ENCODE data around the gene CASTOR1. TPM values are rescaled to one million over a fixed set of nuclear protein-coding genes. Genes with fewer than 3 reads are reported as not detected.
A peak's percentile ranks its signal among the peaks of the same experiment; 100 is the strongest.

Gene CASTOR1
- total and polyA plus RNA-seq, 2 donors (not counting 1 experiment from before 2014, with no cell fraction given): 2.7 to 5.0 TPM

DNA sequence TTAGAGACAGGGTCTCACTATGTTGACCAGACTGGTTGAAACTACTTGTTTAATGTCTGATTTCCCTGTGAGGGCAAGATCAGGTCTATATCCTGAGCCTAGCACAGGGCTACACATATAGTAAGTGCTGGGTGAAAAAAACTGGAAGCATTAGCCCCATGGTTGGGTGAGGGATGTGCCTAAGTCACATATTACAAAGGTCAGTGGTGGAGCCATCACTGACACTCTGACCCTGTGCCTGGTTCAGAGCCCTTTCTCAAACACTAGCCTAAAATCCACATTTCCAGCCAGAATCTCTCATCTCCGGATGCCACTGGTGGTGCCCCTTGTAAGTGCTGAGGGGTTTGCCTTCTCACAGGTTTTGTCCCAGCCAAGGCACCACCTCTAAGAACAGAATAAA, 28.5 kb upstream of the CASTOR1 start:
- Histone ChIP-seq H4K20me1 (ENCODE audit: control insufficient read depth, extremely low read depth, insufficient read depth, low read length) (no peaks in the 10 kb centered on the region), H2AFZ (ENCODE audit: low read length) (no peak overlapping the region), H3K79me2 (ENCODE audit: control insufficient read depth, insufficient read depth, low read length) (peaks cover 13% of the 10 kb centered on the region), H3K9ac (ENCODE audit: insufficient read depth, low read length) (no peak overlapping the region), H3K4me3 (replicated peaks in 1 of 4; ENCODE audit: control extremely low read depth in 1 of 4, insufficient read depth in 1 of 4, low read depth in 3 of 4, low read length in 4 of 4) (no peak overlapping the region), H3K4me1 (ENCODE audit: control insufficient read depth, extremely low read depth, insufficient read depth, low read length) (peaks cover 6% of the 10 kb centered on the region), H3K36me3 (ENCODE audit: control insufficient read depth, insufficient read depth, low read length) (peaks cover 2% of the 10 kb centered on the region), H3K4me2 (ENCODE audit: extremely low read depth, insufficient read depth, low read length) (no peak overlapping the region), H3K27ac (ENCODE audit: insufficient read depth, low read length) (no peak overlapping the region), H3K27me3 (ENCODE audit: control insufficient read depth, insufficient read depth, low read length) (no peaks in the 10 kb centered on the region), H3K9me3 (ENCODE audit: control insufficient read depth, insufficient read depth, low read depth, low read length) (no peaks in the 10 kb centered on the region)
- TF ChIP-seq, protein P1, sequence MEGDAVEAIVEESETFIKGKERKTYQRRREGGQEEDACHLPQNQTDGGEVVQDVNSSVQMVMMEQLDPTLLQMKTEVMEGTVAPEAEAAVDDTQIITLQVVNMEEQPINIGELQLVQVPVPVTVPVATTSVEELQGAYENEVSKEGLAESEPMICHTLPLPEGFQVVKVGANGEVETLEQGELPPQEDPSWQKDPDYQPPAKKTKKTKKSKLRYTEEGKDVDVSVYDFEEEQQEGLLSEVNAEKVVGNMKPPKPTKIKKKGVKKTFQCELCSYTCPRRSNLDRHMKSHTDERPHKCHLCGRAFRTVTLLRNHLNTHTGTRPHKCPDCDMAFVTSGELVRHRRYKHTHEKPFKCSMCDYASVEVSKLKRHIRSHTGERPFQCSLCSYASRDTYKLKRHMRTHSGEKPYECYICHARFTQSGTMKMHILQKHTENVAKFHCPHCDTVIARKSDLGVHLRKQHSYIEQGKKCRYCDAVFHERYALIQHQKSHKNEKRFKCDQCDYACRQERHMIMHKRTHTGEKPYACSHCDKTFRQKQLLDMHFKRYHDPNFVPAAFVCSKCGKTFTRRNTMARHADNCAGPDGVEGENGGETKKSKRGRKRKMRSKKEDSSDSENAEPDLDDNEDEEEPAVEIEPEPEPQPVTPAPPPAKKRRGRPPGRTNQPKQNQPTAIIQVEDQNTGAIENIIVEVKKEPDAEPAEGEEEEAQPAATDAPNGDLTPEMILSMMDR (conservative IDR thresholded peaks at IDR 0.05 in 1 of 2, IDR thresholded peaks at IDR 0.05 in 1 of 2; ENCODE audit: low read depth in 1 of 2, low read length in 2 of 2): no peak
- no peak for TF ChIP-seq EZH2 (IDR thresholded peaks at IDR 0.05; ENCODE audit: low read length, missing control alignments)
- DNase-seq (ENCODE audit: low read depth in 2 of 2): no peak

DNA sequence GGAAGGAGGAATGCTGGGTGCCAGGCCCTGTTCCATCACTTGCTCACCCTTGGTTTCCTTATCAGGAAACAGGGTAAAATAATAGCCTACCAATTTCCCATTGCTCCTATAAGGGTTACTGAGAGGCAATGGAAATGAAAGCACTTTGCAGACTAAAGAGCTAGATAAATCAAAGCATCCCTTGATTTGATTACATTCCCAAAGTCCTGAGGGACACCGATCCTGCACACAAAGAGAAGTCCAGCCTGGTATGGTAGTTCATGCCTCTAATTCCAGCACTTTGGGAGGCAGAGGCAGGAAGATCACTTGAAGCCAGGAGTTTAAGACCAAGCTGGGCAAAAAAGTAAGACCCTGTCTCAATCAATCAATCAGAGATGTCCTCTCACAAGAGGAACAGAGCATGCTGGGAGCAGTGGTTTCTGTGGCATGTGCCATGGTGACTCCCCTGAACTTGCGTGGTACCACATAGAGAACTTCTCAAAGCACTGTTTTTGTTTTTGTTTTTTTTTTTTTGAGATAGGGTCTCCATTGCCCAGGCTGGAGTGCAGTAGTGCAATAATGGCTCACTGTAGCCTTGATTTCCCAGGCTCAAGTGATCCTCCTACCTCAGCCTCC, 26.8 kb upstream of the CASTOR1 start:
- no peak overlapping the region for H2AFZ ChIP-seq (ENCODE audit: low read length)
- no peak overlapping the region for H3K4me2 ChIP-seq (ENCODE audit: extremely low read depth, insufficient read depth, low read length)
- peaks cover 2% of the 10 kb centered on the region for H4K20me1 ChIP-seq (ENCODE audit: control insufficient read depth, extremely low read depth, insufficient read depth, low read length)
- H3K79me2 ChIP-seq (ENCODE audit: control insufficient read depth, insufficient read depth, low read length): peaks cover 15% of the 10 kb centered on the region
- DNase-seq (ENCODE audit: low read depth in 2 of 2): no peak
- no peak overlapping the region for H3K27ac ChIP-seq (ENCODE audit: insufficient read depth, low read length)
- no peaks in the 10 kb centered on the region for H3K9me3 ChIP-seq (ENCODE audit: control insufficient read depth, insufficient read depth, low read depth, low read length)
- H3K9ac ChIP-seq (ENCODE audit: insufficient read depth, low read length): no peak overlapping the region
- peaks cover 2% of the 10 kb centered on the region for H3K36me3 ChIP-seq (ENCODE audit: control insufficient read depth, insufficient read depth, low read length)
- H3K4me1 ChIP-seq (ENCODE audit: control insufficient read depth, extremely low read depth, insufficient read depth, low read length): peaks cover 15% of the 10 kb centered on the region
- no peaks in the 10 kb centered on the region for H3K27me3 ChIP-seq (ENCODE audit: control insufficient read depth, insufficient read depth, low read length)
- TF ChIP-seq, protein P1 (conservative IDR thresholded peaks at IDR 0.05 in 1 of 2, IDR thresholded peaks at IDR 0.05 in 1 of 2; ENCODE audit: low read depth in 1 of 2, low read length in 2 of 2): no peak
- no peak for TF ChIP-seq EZH2 (IDR thresholded peaks at IDR 0.05; ENCODE audit: low read length, missing control alignments)
- H3K4me3 ChIP-seq (replicated peaks in 1 of 4; ENCODE audit: control extremely low read depth in 1 of 4, insufficient read depth in 1 of 4, low read depth in 3 of 4, low read length in 4 of 4): no peak overlapping the region

DNA sequence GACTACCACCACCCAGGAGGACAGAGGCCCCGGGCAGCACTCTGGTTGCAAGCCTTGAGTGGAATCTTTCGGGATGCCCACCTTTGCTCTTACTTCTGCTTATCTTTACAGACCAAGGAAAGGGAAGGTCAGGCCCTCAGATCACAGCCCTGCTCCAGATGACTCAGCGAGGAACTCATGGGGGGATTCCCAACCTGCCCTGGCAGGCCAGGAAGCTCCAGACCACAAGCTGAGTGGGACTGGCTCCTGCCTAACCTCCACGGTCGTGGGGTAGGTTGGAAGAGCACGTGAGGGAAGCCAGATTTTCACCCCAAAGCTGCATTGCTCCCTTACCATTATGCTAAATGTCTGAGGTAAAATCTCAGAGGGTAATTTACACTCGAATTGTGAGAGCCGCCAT, 25.6 kb upstream of the CASTOR1 start:
- Histone ChIP-seq H3K4me1 (ENCODE audit: control insufficient read depth, extremely low read depth, insufficient read depth, low read length) (peaks cover 25% of the 10 kb centered on the region), H2AFZ (ENCODE audit: low read length) (no peak overlapping the region), H3K36me3 (ENCODE audit: control insufficient read depth, insufficient read depth, low read length) (no peaks in the 10 kb centered on the region), H3K4me2 (ENCODE audit: extremely low read depth, insufficient read depth, low read length) (no peak overlapping the region), H3K9me3 (ENCODE audit: control insufficient read depth, insufficient read depth, low read depth, low read length) (no peaks in the 10 kb centered on the region), H3K4me3 (replicated peaks in 1 of 4; ENCODE audit: control extremely low read depth in 1 of 4, insufficient read depth in 1 of 4, low read depth in 3 of 4, low read length in 4 of 4) (no peak overlapping the region), H3K27me3 (ENCODE audit: control insufficient read depth, insufficient read depth, low read length) (no peaks in the 10 kb centered on the region), H3K79me2 (ENCODE audit: control insufficient read depth, insufficient read depth, low read length) (peaks cover 15% of the 10 kb centered on the region), H4K20me1 (ENCODE audit: control insufficient read depth, extremely low read depth, insufficient read depth, low read length) (peaks cover 2% of the 10 kb centered on the region), H3K9ac (ENCODE audit: insufficient read depth, low read length) (no peak overlapping the region), H3K27ac (ENCODE audit: insufficient read depth, low read length) (no peak overlapping the region)
- TF ChIP-seq, protein P1 (conservative IDR thresholded peaks at IDR 0.05 in 1 of 2, IDR thresholded peaks at IDR 0.05 in 1 of 2; ENCODE audit: low read depth in 1 of 2, low read length in 2 of 2): no peak
- TF ChIP-seq EZH2 (IDR thresholded peaks at IDR 0.05; ENCODE audit: low read length, missing control alignments): no peak
- DNase-seq (ENCODE audit: low read depth in 2 of 2): peak in 1 of 2 donors; percentile 55

All from fibroblast of lung (primary cell).